K562 (cell line): ENCODE measurements around the gene SYNCRIP. TPM values are rescaled to one million over a fixed set of nuclear protein-coding genes. Genes with fewer than 3 reads are reported as not detected.
A peak's percentile ranks its signal among the peaks of the same experiment; 100 is the strongest.

ENCODE experiments used
- AFF4 ChIP-seq: sonication (generic); formaldehyde crosslinking; IDR thresholded peaks from 2 replicates; pipeline ENCODE4 v1.8.0; 2023; ENCODE audit warnings: mild to moderate bottlenecking, missing genetic modification reagents
- HMGN3 ChIP-seq: IDR thresholded peaks from 2 replicates; pipeline ENCODE4 v1.6.1; 2011; ENCODE audit warnings: borderline replicate concordance, low read depth, mild to moderate bottlenecking, mixed read lengths, low read length; ENCODE audit not compliant: insufficient read length; ENCODE audit errors: extremely low read depth
- HNRNPUL1 ChIP-seq: fragments of 200-400 bp; formaldehyde crosslinking; IDR thresholded peaks from 2 replicates; pipeline ENCODE4 v1.6.1; 2017; ENCODE audit warnings: low read length
- KLF1 ChIP-seq: fragments of 450-650 bp; IDR thresholded peaks from 2 replicates; pipeline ENCODE4 v1.6.1; 2016; ENCODE audit warnings: missing genetic modification characterization, missing compliant biosample characterization
- MLLT1 ChIP-seq, 2 experiments: fragments of 450-650 bp; IDR thresholded peaks; 2 replicates each; pipeline ENCODE4 v1.6.1; 2016
- POLR2AphosphoS5 ChIP-seq: IDR thresholded peaks from 2 replicates; pipeline ENCODE4 v1.6.1; 2011; ENCODE audit warnings: mild to moderate bottlenecking, low read depth, low read length, moderate library complexity; ENCODE audit not compliant: control insufficient read depth, insufficient read depth
- PRPF4 ChIP-seq: fragments of 200-400 bp; formaldehyde crosslinking; IDR thresholded peaks from one replicate; pipeline ENCODE4 v1.6.1; 2017; ENCODE audit warnings: low read length, low read depth, mild to moderate bottlenecking; ENCODE audit not compliant: insufficient read depth, poor library complexity, severe bottlenecking
- RBFOX2 ChIP-seq: fragments of 200-400 bp; formaldehyde crosslinking; IDR thresholded peaks from 2 replicates; pipeline ENCODE4 v1.6.1; 2017; ENCODE audit warnings: low read depth, mild to moderate bottlenecking, low read length, moderate library complexity
- SIN3A ChIP-seq, 2 experiments: fragments of 150-350 bp in 1 of 2; IDR thresholded peaks; 2 replicates each; pipeline ENCODE4 v1.6.1; 2011 to 2016; ENCODE audit warnings: borderline replicate concordance in 2 of 2, low read depth in 2 of 2, low read length in 2 of 2, mild to moderate bottlenecking in 2 of 2, moderate library complexity in 2 of 2; ENCODE audit not compliant: control insufficient read depth in 1 of 2
- SUPT5H ChIP-seq: fragments of 450-650 bp; IDR thresholded peaks from 2 replicates; pipeline ENCODE4 v1.6.1; 2016
- TAL1 ChIP-seq: fragments of 450-650 bp; IDR thresholded peaks from 2 replicates; pipeline ENCODE4 v1.6.1; 2016; ENCODE audit warnings: mild to moderate bottlenecking
- THRB ChIP-seq: fragments of 450-650 bp; formaldehyde crosslinking; conservative IDR thresholded peaks from 2 replicates; pipeline ENCODE4 v1.4.0; 2022; ENCODE audit warnings: mild to moderate bottlenecking, missing genetic modification characterization
- U2AF1 ChIP-seq: fragments of 200-400 bp; formaldehyde crosslinking; optimal IDR thresholded peaks from 2 replicates; pipeline ENCODE3; 2017; ENCODE audit warnings: mild to moderate bottlenecking, low read depth, low read length, moderate library complexity
- USF1 ChIP-seq: sonication (generic); formaldehyde crosslinking; IDR thresholded peaks from 2 replicates; pipeline ENCODE4 v1.9.0; 2022; ENCODE audit warnings: mild to moderate bottlenecking, missing genetic modification reagents
- ZBTB2 ChIP-seq: fragments of 450-650 bp; IDR thresholded peaks from 2 replicates; pipeline ENCODE4 v1.6.1; 2016; ENCODE audit warnings: antibody characterized with exemption
- ZNF232 ChIP-seq: sonication (generic); formaldehyde crosslinking; IDR thresholded peaks from 2 replicates; pipeline ENCODE4 v1.8.0; 2022; ENCODE audit warnings: mild to moderate bottlenecking, missing genetic modification reagents
- ZNF551 ChIP-seq: fragments of 250-450 bp; sonication (Bioruptor Pico); IDR thresholded peaks from 2 replicates; pipeline ENCODE4 v1.5.0; 2021; ENCODE audit warnings: mild to moderate bottlenecking, moderate library complexity
- ZNF561 ChIP-seq: fragments of 450-650 bp; formaldehyde crosslinking; conservative IDR thresholded peaks from 2 replicates; pipeline ENCODE4 v1.4.0; 2020; ENCODE audit warnings: mild to moderate bottlenecking, moderate library complexity
- polyA plus RNA-seq, 8 experiments: library from polyadenylated mRNA; depleted of rRNA in 4 of 8; stranded (reverse) in 5 of 8; unstranded in 3 of 8; fragments of >200 nt; fragmentation: Nextera tagmentation in 2 of 8; fragmentation: Illumina TruSeq in 1 of 8; extraction: Ambion mirVana in 2 of 8; extraction: Trizol in 1 of 8; gene quantifications; 2 replicates each; pipeline versions ENCODE4 v1.2.1 to v1.2.3, GENCODE V29; 2011 to 2014; ENCODE audit warnings: inconsistent platforms in 1 of 8, missing spikeins in 1 of 8
- total RNA-seq, 7 experiments: library from RNA; depleted of rRNA in 6 of 7; stranded (reverse); fragments of >200 nt in 6 of 7; fragmentation: Illumina TruSeq in 2 of 7; extraction: Trizol in 2 of 7; gene quantifications; 2 replicates each; pipeline versions ENCODE4 v1.2.1 to v1.2.3, GENCODE V29; 2011 to 2021; ENCODE audit warnings: low replicate concordance in 1 of 7

SYNCRIP gene
- total and polyA plus RNA-seq, 9 of the 15 experiments (the other 6 are each of a cell fraction or from before 2014, with no cell fraction given) = 46.5 to 295 (median 140) TPM

- peak; percentile 15; the same call in 1 of the 2 replicates for TF ChIP-seq AFF4
- TF ChIP-seq HNRNPUL1 = 0 out of 2 replicates have a peak, but pooled peaks have one; percentile 29
- TF ChIP-seq U2AF1 = peak; percentile 21
- no peak for TF ChIP-seq MLLT1 (IDR thresholded peaks at IDR 0.05)
- TF ChIP-seq PRPF4 = no peak
- TF ChIP-seq SUPT5H = 0 out of 2 replicates have a peak, but pooled peaks have one; percentile 20
- no peak for TF ChIP-seq ZNF561 (CRISPR knock-in tag)
- TF ChIP-seq HMGN3 = no peak
- TF ChIP-seq RBFOX2 = peak; percentile 75
- TF ChIP-seq SIN3A (IDR thresholded peaks at IDR 0.05; ENCODE audit: borderline replicate concordance in 2 of 2, control insufficient read depth in 1 of 2, low read depth in 2 of 2, low read length in 2 of 2) = 0 out of 4 replicates have a peak, but pooled peaks of 1 of the 2 experiments have one; percentile 33
- TF ChIP-seq TAL1 = no peak
- TF ChIP-seq ZNF551 (CRISPR knock-in tag) = no peak
- no peak for TF ChIP-seq ZNF232
- no peak for TF ChIP-seq ZBTB2
- TF ChIP-seq THRB (CRISPR knock-in tag) = no peak
- no peak for TF ChIP-seq KLF1 (tag)
- TF ChIP-seq POLR2AphosphoS5 = peak; percentile 11; the same call in 1 of the 2 replicates
- no peak for TF ChIP-seq USF1 (CRISPR knock-in tag)
Observed at GRCh38 chr6:85676086-85676729, 33.5 kb upstream of the SYNCRIP start (continued).
